Stimulated activated naive CD8-positive, alpha-beta T cell treated with anti-CD3 and anti-CD28 coated beads, Interleukin-15, amount 100 ng/mL, for 72 hours (primary cell): ENCODE data around the gene AMPD1.

ENCODE experiments used
- ATAC-seq: fragments of 150-1000 bp; cut with Tn5 transposase; 2 replicates; pipeline ENCODE4 v1.10.0; 2021; ENCODE audit warnings: mild to moderate bottlenecking, moderate library complexity
- DNase-seq, 2 donors: peaks; one replicate each; pipeline ENCODE4 v3.0.0; 2021 to 2022
- H3K27ac Mint-ChIP-seq, 2 donors: one replicate each; pipeline ENCODE4 v1.8.0; 2022; ENCODE audit warnings: mild to moderate bottlenecking in 2 of 2, mixed read lengths in 2 of 2, moderate library complexity in 2 of 2
- H3K27me3 Mint-ChIP-seq: one replicate; pipeline ENCODE4 v1.8.0; 2022; ENCODE audit warnings: mixed read lengths
- H3K4me1 Mint-ChIP-seq: one replicate; pipeline ENCODE4 v1.8.0; 2022; ENCODE audit warnings: mild to moderate bottlenecking, mixed read lengths
- H3K4me3 Mint-ChIP-seq, 2 donors: one replicate each; pipeline ENCODE4 v1.8.0; 2022; ENCODE audit warnings: mild to moderate bottlenecking in 2 of 2, mixed read lengths in 2 of 2, moderate library complexity in 1 of 2
- H3K9me3 Mint-ChIP-seq, 2 donors: one replicate each; pipeline ENCODE4 v1.8.0; 2022; ENCODE audit warnings: mixed read lengths in 2 of 2

The AMPD1 gene

GRCh38 chr1:114695430-114696058, at the start of gene AMPD1:
Gene AMPD1 (minus strand): TSS chr1:114695546. CDS start chr1:114695471, 75 bp downstream.
- DNase-seq = no peak
- Mint-ChIP-seq H3K27ac (peak within 1 kb of the TSS in 1 of 2 donors; percentile 40), H3K27me3 (no peaks in the 10 kb centered on the region), H3K4me3 (no peak within 1 kb of the TSS), H3K9me3 (no peaks in the 10 kb centered on the region), H3K4me1 (no peaks in the 10 kb centered on the region)
- ATAC-seq = no peak

DNA sequence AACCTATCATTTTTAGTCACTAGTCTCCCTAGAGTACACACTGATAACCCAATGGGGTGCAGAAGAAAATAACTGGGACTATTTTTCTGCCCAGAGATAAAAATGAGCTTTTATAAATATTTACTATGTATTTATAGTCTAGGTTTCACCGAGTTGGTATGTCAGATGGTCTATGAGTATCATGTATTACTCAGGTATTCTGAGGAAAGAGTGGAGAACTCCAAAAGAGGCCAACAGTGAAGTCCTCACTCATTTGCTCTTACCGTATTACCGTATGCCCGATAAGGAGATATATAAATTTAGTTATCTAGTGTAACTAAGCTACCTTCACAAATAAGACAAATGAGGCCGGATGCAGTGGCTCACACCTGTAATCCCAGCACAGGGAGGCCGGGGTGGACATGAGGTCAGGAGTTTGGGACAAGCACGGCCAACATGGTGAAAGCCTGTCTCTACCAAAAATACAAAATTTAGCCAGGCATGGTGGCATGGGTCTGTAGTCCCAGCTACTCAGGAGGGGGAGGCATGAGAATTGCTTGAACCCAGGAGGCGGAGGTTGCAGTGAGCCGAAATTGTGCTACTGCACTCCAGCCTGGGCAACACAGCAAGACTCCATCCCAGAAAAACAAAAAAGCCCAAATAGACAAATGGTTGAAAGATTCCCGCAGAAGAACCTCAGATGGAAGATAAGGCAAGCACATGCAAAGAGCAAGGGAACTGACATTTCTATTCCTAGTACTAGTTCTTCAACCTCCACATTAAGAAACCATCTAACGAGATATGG, 46.8 kb upstream of the AMPD1 start:
- peak overlapping the region in 1 of 2 donors; percentile 50 for H3K27ac Mint-ChIP-seq
- no peak overlapping the region for H3K4me3 Mint-ChIP-seq
- H3K4me1 Mint-ChIP-seq = peaks cover 53% of the 10 kb centered on the region
- H3K27me3 Mint-ChIP-seq = no peaks in the 10 kb centered on the region
- ATAC-seq = no peak
- DNase-seq = no peak
- no peaks in the 10 kb centered on the region for H3K9me3 Mint-ChIP-seq

- no peak for DNase-seq
- no peaks in the 10 kb centered on the region for H3K9me3 Mint-ChIP-seq
- peaks cover 40% of the 10 kb centered on the region for H3K4me1 Mint-ChIP-seq
- no peak overlapping the region for H3K27ac Mint-ChIP-seq
- no peaks in the 10 kb centered on the region for H3K27me3 Mint-ChIP-seq
- H3K4me3 Mint-ChIP-seq = no peak overlapping the region
- ATAC-seq = no peak
Measured at GRCh38 chr1:114740331-114740730, 45.0 kb upstream of the AMPD1 start.

DNA sequence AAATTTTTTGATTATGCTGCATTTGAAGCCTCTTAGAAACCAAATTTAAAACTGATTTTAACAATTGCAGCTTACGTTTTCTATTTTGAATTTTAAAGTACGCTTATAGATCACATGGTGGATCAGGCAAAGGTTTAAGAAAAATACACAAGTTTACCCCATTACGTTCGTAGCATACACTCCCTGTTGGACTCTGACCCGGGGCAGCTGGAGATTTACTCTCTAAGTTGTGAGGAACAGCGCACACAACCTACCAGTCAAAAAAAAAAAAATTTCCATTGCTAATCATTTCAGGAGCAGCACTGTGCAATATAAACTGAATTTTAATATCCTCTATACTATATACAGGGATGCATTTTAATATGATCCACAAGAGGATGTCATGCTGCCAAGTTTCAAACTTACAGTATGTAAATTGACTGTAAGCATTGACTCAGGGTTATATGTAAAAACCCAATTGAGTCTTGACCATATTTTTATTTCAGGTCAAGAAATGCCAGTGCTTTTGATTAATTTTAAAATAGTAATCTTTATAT, 42.0 kb upstream of the AMPD1 start:
- H3K27me3 Mint-ChIP-seq = no peaks in the 10 kb centered on the region
- H3K9me3 Mint-ChIP-seq = no peaks in the 10 kb centered on the region
- DNase-seq (no peak), ATAC-seq (no peak)
- H3K4me1 Mint-ChIP-seq = peaks cover 20% of the 10 kb centered on the region
- H3K27ac Mint-ChIP-seq = no peak overlapping the region
- H3K4me3 Mint-ChIP-seq = no peak overlapping the region

DNA sequence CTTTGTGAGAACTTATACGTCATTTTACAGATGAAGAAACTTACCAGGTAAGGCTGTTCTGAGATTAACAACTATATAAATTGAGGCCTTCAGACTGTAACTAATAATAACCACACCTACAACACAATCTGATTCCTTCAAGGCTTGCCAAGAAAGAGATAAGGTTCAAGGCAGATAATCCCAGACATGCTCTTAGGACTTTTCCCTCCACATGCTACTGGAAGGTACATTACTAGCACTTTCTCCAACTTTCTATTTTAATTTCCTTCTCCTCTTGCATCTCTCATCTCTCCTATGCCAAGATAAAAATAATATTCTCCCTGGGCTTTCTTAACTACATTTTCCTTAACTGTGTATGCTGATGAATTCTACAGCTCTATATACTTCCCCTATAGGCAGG, 40.1 kb upstream of the AMPD1 start:
- peak overlapping the region in 1 of 2 donors; percentile 16 for H3K27ac Mint-ChIP-seq
- no peaks in the 10 kb centered on the region for H3K9me3 Mint-ChIP-seq
- no peak overlapping the region for H3K4me3 Mint-ChIP-seq
- H3K27me3 Mint-ChIP-seq = no peaks in the 10 kb centered on the region
- ATAC-seq (no peak), DNase-seq (no peak)
- H3K4me1 Mint-ChIP-seq = peaks cover 7% of the 10 kb centered on the region

DNA sequence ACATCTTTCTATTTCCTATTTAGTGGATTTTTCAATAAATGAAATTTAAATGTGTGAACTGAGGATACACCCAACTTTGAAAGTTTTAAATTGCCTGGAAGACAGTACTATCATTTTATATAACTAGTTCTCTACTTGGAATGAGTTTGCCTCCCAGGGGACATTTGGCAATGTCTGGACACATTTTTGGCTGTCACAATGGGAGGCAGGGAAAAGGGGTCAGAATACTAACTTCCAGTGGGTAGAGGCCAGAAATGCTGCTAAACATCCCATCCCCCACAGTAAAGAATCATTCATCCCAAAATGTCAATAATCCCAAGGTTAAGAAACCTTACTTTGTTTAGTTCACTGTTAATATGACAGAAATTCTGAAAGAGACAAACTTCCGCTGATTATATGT, 34.4 kb upstream of the AMPD1 start:
- H3K27ac Mint-ChIP-seq = peak overlapping the region in 1 of 2 donors; percentile 95
- no peaks in the 10 kb centered on the region for H3K9me3 Mint-ChIP-seq
- ATAC-seq (no peak), DNase-seq (no peak)
- H3K4me1 Mint-ChIP-seq = peaks cover 4% of the 10 kb centered on the region
- H3K4me3 Mint-ChIP-seq = no peak overlapping the region
- no peaks in the 10 kb centered on the region for H3K27me3 Mint-ChIP-seq

GRCh38 chr1:114728553-114728952, 33.2 kb upstream of the AMPD1 start:
- Mint-ChIP-seq H3K4me3 (no peak overlapping the region), H3K27me3 (no peaks in the 10 kb centered on the region), H3K9me3 (no peaks in the 10 kb centered on the region), H3K27ac (no peak overlapping the region), H3K4me1 (peaks cover 9% of the 10 kb centered on the region)
- no peak for ATAC-seq
- no peak for DNase-seq

DNA sequence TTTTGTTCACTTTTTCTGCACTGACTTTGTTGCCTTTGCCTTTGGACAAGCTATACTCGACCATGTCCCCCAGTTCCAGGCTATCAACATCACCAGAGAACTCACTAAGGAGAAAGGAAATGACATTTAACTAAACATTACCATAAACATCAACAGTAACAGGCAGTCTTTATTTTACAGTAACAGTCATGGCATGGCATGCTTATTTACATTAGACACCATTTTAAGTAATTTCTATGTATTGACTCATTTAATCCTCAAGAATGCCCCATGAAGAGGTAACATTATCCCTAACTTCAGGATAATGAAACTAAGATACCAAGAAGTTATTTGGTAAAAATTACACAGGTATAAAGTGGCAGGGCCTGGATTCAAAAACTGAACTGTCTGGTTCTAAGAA, 29.9 kb upstream of the AMPD1 start:
- no peak for DNase-seq
- Mint-ChIP-seq H3K4me1 (peaks cover 6% of the 10 kb centered on the region), H3K9me3 (no peaks in the 10 kb centered on the region), H3K4me3 (no peak overlapping the region), H3K27ac (peak overlapping the region in 1 of 2 donors; percentile 40), H3K27me3 (no peaks in the 10 kb centered on the region)
- ATAC-seq = no peak

DNA sequence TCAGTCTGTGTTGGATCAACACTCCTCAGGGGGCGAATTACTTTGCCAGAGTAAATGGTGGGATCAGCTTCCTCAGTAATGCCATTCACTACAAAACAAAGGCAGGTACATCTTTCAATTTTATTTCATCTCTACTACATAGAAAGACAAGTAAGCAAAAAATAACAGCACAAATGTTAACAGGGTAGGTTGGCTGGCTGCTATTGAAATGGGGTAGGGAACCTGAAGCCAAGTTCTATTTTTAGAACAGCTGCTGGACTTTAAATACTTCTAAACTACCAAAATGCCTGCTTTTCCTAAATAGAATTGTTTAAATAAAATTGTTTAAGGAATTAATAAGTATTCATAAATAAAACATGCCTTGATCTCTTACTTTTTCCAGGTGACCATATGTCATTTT, 28.6 kb upstream of the AMPD1 start:
- peaks cover 12% of the 10 kb centered on the region for H3K4me1 Mint-ChIP-seq
- peak overlapping the region in 1 of 2 donors; percentile 56 for H3K27ac Mint-ChIP-seq
- H3K9me3 Mint-ChIP-seq = no peaks in the 10 kb centered on the region
- ATAC-seq = no peak
- DNase-seq = no peak
- H3K4me3 Mint-ChIP-seq = no peak overlapping the region
- H3K27me3 Mint-ChIP-seq = no peaks in the 10 kb centered on the region

- H3K27me3 Mint-ChIP-seq = no peaks in the 10 kb centered on the region
- H3K4me3 Mint-ChIP-seq = no peak overlapping the region
- ATAC-seq = no peak
- H3K27ac Mint-ChIP-seq = no peak overlapping the region
- peaks cover 17% of the 10 kb centered on the region for H3K4me1 Mint-ChIP-seq
- H3K9me3 Mint-ChIP-seq = no peaks in the 10 kb centered on the region
- DNase-seq = no peak
Measured at GRCh38 chr1:114723457-114723856, 28.1 kb upstream of the AMPD1 start.

DNA sequence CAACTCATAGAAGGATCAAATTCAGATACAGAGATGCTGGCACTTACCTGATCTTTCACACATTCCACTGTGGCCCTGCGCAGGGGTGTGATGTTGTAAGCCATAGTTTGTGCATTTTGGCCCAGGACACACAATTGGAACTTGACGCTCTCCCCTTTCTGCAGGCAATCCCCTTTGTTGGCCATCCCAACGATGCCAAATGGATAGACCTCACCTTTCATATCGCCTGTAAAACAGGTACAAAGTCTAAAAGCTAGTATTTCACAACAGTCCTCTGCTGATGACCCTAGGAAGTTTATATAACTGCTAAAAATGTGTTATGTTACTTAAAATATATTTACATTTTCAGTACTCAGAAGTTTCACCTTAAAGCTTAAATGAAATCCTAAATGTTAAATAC, 25.1 kb upstream of the AMPD1 start:
- ATAC-seq = no peak
- no peak overlapping the region for H3K4me3 Mint-ChIP-seq
- no peaks in the 10 kb centered on the region for H3K27me3 Mint-ChIP-seq
- no peaks in the 10 kb centered on the region for H3K9me3 Mint-ChIP-seq
- no peak for DNase-seq
- peaks cover 32% of the 10 kb centered on the region for H3K4me1 Mint-ChIP-seq
- no peak overlapping the region for H3K27ac Mint-ChIP-seq

DNA sequence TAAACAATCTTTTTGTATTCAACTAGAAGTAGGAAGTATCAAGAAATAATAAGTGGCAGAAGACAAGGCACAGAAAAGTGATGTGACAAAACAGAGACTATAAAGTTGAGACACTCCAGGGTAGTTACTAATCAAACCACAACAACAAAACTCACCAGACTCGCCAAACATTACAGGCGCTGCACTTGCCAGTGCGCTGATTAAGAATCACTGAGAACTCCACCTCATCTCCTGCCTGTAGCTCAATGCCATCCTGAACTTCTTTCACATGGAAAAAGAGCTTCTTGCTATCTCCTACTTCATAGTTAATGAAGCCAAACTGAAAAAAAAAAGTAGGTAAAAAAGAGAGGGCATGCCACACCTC, 24.1 kb upstream of the AMPD1 start:
- Mint-ChIP-seq H3K4me1 (peaks cover 34% of the 10 kb centered on the region), H3K4me3 (no peak overlapping the region), H3K27me3 (no peaks in the 10 kb centered on the region), H3K9me3 (no peaks in the 10 kb centered on the region), H3K27ac (peak overlapping the region in 1 of 2 donors; percentile 77)
- ATAC-seq = no peak
- no peak for DNase-seq

DNA sequence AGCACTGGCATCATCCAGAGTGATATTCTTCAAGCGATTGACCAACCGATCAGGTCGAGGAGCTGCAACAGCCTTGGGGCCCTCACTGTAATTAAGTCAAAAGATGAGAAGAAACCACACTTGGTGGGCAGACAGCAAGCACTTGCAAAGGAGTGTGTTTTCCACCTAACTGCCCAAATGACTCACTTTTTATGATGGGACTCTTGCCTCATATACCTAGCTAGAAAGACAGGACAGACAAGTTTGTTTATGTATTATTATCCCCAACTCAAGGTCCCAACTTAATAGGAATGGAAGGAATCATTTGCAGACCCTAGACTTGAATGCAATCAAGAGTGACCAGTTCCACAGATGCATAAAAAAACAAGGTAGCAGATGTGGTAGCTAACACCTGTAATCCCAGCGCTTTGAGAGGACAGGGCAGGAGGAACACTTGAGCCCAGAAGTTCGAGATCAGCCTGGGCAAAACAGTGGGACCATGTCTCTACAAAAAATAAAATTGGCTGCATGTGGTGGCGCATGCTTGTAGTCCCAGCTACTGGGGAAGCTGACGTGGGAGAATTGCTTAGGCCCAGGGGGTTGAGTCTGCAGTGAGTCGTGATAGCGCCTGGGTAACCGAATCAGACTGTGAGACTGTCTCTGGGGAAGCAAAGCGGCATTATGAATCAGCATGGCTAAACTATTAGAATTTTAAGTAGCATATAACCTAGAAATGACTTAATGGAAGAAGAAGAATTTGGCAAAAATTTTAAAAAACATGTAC, 23.5 kb upstream of the AMPD1 start:
- no peak for ATAC-seq
- Mint-ChIP-seq H3K4me1 (peaks cover 31% of the 10 kb centered on the region), H3K9me3 (no peaks in the 10 kb centered on the region), H3K27ac (peak overlapping the region; percentile 78 to 79), H3K4me3 (no peak overlapping the region), H3K27me3 (no peaks in the 10 kb centered on the region)
- DNase-seq = no peak

GRCh38 chr1:114716304-114717170, 21.2 kb upstream of the AMPD1 start, which contains the start of gene NRAS:
Gene NRAS (minus strand): TSS chr1:114716771. CDS start chr1:114716160, 611 bp downstream.
- Mint-ChIP-seq H3K27me3 (no peaks in the 10 kb centered on the region), H3K27ac (peak within 1 kb of the TSS; percentile 99 to 100), H3K9me3 (no peaks in the 10 kb centered on the region), H3K4me3 (peak within 1 kb of the TSS; percentile 91 to 97), H3K4me1 (peaks cover 28% of the 10 kb centered on the region)
- ATAC-seq (peak; percentile 98), DNase-seq (peak; percentile 91 to 94)

GRCh38 chr1:114715952-114716303, 20.6 kb upstream of the AMPD1 start:
- peaks cover 28% of the 10 kb centered on the region for H3K4me1 Mint-ChIP-seq
- peak overlapping the region; percentile 99 to 100 for H3K27ac Mint-ChIP-seq
- no peak for ATAC-seq
- no peak for DNase-seq
- H3K27me3 Mint-ChIP-seq = no peaks in the 10 kb centered on the region
- peak overlapping the region; percentile 91 to 97 for H3K4me3 Mint-ChIP-seq
- H3K9me3 Mint-ChIP-seq = no peaks in the 10 kb centered on the region
